ENCODE measurements around the gene RFX7.

DNA sequence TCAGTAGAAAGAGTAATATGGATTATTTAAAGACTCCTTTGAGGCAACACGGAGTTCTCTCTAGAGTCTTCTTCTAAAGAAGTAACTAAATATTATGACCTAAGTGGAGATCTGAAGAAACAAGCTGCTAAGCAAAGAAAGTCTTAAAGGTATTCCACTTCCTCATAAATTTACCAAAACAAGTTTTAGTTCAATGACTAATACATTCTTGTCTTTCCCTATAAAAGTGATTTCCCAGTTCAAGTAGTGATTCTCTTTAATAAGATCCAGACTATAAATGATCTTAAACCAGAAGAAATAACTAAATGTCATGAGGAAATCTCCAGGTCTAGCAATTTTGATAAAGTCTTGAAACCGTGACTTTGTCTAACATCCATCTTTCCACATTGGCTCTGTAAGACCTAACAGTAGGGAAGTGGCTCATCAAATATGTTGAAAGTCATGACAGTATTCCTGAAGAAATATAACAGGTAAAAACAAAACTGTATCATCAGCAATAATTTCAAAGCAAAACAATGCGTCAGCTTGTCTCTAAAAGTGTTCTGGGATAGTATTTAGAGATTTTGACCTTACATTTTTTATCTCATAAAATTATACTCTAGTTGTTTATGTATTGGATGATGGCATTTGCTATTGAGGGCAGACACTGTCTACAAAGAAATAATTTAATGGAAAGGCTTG lies 198.5 kb downstream of the RFX7 start:
- TF ChIP-seq, protein P1, sequence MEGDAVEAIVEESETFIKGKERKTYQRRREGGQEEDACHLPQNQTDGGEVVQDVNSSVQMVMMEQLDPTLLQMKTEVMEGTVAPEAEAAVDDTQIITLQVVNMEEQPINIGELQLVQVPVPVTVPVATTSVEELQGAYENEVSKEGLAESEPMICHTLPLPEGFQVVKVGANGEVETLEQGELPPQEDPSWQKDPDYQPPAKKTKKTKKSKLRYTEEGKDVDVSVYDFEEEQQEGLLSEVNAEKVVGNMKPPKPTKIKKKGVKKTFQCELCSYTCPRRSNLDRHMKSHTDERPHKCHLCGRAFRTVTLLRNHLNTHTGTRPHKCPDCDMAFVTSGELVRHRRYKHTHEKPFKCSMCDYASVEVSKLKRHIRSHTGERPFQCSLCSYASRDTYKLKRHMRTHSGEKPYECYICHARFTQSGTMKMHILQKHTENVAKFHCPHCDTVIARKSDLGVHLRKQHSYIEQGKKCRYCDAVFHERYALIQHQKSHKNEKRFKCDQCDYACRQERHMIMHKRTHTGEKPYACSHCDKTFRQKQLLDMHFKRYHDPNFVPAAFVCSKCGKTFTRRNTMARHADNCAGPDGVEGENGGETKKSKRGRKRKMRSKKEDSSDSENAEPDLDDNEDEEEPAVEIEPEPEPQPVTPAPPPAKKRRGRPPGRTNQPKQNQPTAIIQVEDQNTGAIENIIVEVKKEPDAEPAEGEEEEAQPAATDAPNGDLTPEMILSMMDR (IDR thresholded peaks at IDR 0.05; ENCODE audit: low read length) = no peak
- TF ChIP-seq EZH2 (IDR thresholded peaks at IDR 0.05; ENCODE audit: borderline replicate concordance, low read length) = no peak
